NOMO-1 (cell line): Measurements from ENCODE around the gene LDLRAD1.
"Not testable (repeated sequence)": the region's sequence is repeated elsewhere in the genome, so short reads cannot be mapped to it uniquely, and the experiment has no call there.

Experiments used
- DNase-seq, 2 experiments: peaks; one replicate each; lab custom pipeline; 2025; ENCODE audit not compliant: unreplicated experiment in 2 of 2; lab: John Stamatoyannopoulos, UW

Gene LDLRAD1

DNA sequence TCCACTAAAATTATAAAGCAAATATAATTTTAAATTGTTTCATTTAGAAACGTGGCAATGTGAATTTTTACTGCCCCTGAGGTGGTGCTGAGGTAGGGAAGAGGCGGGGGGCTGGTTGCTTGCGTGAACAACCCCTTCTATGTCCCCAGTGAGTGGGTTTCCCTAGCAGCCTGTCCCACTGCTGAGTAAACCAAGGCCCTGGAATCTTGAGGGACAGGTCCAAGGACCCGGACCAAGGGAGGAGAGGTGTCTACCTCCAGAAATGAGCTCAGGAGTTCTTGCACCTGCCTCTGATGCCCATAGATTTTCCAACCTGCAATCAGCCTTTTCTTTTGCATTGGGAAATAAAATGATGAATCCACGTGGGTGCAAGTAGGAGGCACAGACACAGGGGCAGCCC is 649 bp upstream of the LDLRAD1 start:
- DNase-seq: no peak

DNA sequence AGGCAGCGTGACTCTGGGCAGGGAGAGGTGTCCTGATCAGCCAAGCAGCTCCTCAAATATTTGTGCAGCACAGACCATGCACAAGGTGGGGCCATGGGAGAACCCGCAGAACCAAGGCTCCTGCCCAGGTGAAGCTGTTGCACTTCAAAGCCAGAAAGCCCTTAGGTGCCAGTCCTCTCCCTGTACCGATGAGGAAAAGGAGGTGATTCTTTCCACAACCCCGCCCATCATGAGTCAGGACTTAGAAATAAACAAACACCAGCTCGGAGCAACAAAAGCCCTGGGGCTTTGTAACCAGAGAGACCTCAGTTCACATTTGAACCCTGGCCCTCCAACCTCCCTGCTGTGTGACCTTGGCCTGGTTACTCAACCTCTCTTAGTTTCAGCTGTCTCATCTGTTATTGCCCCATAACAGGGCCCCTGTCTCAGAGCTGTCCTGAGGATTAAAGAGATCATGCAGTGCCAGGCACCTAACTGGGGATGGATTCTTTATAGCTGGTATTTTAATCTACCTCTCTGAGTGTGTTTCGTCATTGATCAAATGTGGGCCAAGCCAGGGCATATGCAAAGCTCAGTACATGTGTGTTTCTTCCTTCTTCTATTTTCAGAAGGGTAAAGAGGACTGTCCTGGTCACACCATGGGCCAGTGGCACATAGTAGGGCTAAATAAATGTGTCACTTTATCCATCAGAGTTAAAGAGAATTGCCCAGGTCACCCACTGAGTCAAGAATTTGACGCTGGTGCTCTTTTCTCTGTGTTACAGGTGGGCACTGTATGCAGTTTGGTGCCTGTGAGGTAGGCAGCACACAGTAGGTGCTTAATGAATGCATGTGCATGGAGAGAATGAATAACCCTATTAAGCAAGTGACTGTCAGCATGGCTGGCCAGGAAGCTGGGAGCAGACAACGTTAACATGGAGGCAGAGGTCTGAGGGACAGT is 1.4 kb downstream of the LDLRAD1 start:
- DNase-seq: no peak

DNA sequence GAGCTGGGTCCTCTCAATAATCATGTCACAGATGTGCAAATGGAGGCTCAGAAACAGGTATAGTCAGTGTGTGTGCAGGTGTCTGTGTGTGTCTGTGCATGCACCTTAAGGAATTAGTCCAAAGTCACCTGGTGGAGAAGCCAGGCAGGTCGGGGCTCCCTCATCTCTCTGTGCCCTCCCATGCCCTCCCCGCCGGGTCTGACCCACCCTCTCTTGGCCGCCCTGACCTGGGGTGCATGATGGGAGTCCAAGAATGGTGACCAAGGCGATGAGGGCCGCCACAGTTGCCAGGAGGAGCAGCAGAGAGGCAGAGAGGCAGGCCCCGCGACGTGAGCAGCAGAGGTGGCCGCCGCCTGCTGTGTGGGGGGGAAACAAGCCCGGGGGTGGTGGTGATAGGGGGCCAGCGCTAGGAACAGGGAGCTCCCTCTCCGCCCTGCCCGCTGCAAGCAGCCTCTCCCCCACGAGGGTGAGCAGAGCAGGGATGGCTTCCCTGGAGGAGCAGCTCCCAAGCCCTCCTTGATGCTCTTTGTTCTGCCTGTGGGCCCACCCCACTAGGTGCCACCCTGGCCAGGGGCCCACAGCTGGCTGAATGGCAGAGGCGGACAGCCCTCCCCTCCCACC is 3.9 kb downstream of the LDLRAD1 start:
- DNase-seq: no peak

DNA sequence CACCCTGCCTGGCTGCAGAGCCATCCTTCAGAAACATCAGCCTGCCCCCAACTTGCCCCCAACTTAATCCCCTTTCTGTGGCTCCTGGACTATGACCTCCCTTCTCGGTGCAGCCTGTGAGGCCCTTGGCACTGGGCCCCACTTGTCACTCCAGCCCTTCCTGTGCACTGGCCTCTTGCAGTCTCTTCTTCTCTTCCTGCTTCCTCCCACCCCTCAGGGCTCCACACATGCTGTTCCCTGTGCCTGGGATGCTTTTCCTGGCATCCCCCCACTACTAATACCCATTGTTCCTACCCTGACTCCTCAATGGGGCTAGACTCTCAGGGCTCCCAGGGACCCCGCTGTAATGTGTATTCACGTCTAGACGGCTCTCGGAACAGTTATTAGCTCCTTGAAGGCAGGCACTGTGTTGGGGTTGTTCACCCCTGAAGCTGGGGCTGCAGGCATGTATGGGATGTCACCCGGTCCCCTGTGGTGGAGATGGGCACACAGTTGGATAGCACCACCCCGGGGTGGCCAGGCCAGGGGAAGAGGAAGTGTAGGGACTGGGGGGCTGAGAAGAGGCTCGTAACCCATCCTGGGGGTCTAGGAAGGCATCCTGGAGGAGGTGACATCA is 4.5 kb downstream of the LDLRAD1 start:
- DNase-seq: no peak

DNA sequence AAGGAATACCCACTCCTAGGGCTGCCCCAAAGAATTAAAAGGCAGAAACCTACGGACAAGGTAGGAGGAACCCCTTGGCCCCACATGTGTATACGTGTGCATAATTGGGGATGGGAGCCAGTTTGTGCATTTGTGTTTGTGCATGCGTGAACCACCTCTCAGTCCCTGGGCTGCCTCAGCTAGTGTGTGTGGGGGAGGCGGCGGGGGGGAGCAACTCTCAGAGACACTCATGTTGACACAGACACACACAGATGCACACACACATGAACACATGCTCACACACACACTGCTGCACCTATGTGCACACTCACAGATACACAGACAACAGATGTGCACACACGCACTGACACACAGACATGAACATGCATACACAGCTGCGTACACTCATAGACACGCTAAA is 5.1 kb downstream of the LDLRAD1 start:
- DNase-seq: no peak

DNA sequence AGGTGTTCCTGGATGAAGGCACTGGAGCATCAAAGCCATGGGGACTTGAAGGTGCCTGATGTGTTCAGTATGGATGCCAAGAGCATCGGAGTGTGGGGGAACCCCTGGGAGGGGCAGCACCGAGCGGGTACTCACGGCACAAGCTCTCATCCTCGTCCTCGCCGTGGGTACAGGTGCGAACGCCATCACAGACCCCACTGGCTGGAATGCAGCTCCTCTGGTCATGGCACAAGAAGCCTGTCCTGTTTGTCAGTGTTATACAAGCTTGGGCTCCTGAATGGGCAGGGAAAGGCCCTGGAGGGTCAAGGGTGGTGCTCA is 6.0 kb downstream of the LDLRAD1 start:
- no peak for DNase-seq

DNA sequence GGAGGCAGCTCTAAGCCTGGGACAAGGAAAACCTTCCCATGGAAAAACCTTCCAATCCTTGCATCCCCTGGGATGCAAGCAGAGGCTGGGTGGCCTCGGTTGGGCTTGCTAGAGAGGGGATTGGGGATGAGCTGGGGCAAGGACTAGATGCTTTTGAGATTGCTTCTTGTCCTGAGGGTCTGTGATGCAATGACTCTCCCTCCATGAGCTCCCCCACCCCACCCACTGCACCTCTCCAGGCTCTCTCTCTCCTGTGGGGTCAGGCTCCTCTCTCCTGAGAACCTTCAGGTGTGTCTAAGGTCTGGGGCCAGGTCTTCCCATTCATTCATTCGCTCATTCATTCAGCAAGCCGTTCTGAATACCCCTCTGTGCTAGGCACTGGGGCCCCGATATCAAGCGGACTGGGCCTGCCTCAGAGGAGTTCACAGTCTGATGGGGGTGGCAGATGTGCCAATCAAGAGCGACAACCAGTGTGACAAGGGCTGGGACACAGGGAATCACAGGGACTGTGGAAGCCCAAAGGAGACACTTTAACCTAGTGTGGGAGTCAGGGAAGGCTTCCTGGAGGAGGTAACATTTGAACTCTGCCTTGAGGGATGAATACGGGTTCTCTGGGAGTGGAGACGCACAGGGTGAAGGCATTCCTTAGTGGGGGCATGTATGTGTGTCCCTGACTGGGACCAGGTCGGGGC is 6.5 kb downstream of the LDLRAD1 start:
- DNase-seq: no peak

DNA sequence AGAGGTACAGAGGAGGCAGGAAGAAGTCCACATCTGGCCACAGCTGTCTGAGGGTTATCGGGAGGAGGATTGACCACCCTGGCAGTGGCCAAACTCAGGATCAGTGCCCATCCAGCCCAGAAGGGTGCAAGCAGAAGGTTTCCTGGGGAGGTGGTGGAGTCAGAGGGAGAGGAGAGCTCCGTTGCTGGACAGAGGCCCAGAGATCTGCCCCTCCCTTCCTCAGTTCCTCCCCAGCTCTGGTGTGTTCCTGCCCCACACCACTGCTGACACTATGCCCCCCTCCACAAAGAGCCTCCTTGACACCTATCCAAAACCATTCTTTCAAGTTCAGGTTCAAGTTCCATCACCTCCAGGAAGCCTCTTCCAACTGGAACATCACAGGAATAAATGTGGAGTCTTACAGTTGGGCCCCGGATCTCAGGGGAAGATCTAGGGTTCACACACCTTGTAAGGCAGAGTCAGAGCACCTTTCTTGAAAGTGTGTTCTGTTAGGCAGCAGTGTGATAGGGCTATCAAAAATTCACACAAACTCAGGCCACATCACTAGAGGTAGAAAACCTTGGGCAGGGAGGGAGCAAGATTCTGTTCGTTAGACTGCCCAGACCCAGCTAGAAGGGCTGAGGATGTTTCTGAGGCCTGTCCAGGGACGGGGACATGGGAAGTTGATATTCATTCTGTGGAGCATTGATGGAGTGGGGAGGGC is 7.4 kb downstream of the LDLRAD1 start:
- no peak for DNase-seq

DNA sequence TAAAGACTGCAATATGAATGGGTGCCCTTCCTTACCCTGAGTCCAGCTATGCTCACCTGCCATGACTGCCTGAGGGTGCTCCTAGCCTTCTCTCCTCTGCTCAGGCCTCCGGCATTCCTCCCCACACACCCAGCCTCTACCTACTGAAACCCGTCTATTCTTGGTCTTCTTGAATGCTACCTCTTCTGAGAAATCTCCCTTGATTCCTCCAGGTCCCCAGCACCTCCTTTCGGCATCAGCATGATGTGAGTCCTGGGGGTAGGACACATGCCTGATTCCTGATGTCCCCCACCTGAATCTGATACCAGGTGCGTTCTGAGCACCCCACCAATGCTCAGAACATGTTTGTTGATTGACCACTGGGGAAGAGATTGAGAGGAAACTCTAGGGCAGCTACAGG is 8.6 kb downstream of the LDLRAD1 start:
- DNase-seq: no peak

DNA sequence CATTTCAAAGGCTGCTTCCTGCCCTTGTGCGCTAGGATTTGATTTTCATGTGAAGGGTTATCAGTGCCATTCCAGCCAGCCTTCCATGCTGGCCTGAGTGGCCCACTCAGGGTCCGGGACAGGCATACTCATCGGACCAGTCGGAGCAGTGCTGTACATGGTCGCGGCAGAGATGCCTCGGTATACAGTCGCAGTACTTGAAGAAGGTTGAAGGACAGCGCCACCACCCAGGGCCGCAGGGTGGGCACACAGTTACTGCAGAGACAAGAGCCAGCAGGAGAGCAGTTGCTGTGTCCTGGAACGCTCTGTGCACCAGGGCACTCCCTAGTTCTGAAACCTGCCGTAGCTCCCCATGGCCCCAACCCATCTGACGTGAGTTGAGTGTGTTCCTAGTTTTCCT is 9.1 kb downstream of the LDLRAD1 start:
- no peak for DNase-seq

DNA sequence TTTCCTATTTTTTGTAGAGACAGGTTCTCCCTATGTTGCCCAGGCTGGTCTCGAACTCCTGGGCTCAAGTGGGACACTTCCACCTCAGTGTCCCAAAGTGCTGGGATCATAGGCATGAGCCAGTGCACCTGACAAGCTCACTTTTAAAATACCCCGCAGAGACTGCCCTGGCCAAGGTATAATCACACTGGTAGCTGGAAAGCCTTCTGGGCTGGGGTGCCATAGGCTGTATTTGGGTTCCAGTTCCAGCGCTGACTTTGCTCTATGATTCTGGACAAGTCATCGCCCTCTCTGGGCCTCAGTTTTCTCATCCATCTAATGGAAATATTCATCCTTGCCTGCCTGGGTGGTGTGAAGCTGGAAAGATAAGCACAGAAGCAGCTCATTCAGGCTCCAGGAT is 10.4 kb downstream of the LDLRAD1 start:
- DNase-seq: no peak

DNA sequence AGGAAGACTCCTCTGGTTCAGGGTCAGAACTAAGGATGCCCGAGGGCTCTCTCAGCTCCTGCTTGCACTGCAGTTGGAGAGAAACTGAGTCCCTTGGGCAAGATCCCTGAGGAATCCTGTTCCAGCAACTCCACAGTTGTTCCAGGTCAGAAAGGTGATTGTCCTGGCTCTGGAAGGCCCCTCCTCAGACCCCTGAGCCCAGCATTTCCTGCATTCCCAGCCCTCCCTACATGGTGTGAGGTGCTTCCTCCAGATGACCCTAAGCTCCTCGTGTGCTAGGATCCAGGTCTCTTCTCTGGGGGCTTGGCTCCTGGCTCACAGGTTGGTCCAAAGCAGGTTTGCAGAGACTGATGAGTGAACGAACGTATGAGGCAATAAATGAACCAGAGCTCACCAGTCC is 11.5 kb downstream of the LDLRAD1 start:
- no peak for DNase-seq

DNA sequence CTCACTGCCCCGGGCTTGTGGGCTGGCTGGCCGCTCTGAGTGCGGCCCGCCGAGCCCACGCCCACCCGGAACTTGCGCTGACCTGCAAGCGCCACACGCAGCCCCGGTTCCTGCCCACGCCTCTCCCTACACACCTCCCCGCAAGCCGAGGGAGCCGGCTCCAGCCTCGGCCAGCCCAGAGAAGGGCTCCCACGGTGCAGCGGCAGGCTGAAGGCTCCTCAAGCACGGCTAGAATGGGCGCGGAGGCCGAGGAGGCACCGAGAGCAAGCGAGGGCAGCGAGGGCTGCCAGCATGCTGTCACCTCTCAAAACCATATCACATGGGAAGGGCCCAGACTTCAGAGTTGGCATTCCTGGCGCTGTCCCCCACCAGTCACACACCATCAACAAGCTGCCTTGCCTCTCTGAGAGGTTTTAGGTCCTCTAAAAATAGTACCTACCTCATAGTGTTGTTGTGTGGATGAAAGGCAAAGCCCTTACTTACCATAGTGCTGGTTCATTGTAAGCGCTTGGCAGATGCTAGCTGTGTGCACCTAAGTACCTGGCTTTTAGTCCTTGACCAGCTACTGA is 13.4 kb downstream of the LDLRAD1 start:
- DNase-seq: no peak

DNA sequence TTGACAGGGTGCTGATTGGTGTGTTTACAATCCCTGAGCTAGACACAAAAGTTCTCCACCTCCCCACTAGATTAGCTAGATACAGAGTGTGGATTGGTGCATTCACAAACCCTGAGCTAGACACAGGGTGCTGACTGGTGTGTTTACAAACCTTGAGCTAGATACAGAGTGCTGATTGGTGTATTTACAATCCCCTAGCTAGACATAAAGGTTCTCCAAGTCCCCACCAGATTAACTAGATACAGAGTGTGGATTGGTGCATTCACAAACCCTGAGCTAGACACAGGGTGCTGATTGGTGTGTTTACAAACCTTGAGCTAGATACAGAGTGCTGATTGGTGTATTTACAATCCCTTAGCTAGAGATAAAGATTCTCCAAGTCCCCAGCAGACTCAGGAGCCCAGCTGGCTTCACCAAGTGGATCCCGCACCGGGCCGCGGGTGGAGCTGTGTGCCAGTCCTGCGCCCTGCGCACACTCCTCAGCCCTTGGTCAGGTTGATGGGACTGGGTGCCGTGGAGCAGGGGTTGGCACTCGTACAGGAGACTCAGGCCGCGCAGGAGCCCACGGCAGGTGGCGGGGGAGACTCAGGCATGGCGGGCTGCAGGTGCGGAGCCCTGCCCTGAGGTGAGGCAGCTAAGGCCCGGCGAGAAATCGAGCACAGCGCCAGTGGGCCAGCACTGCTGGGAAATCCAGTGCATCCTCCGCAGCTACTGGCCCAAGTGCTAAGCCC is 14.1 kb downstream of the LDLRAD1 start:
- not testable (repeated sequence) for DNase-seq

DNA sequence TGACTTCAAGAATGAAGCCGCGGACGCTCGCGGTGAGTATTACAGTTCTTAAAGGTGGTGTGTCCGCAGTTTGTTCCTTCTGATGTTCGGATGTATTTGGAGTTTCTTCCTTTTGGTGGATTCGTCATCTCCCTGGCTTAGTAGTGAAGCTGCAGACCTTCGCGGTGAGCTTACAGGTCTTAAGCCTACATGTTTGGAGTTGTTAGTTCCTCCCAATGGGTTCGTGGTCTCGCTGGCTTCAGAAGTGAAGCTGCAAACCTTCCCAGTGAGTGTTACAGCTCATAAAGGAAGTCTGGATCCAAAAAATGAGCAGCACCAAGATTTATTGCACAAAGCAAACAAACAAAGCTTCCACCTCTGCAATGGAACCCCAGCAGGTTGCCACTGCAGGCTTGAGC is 14.7 kb downstream of the LDLRAD1 start:
- DNase-seq: no peak

DNA sequence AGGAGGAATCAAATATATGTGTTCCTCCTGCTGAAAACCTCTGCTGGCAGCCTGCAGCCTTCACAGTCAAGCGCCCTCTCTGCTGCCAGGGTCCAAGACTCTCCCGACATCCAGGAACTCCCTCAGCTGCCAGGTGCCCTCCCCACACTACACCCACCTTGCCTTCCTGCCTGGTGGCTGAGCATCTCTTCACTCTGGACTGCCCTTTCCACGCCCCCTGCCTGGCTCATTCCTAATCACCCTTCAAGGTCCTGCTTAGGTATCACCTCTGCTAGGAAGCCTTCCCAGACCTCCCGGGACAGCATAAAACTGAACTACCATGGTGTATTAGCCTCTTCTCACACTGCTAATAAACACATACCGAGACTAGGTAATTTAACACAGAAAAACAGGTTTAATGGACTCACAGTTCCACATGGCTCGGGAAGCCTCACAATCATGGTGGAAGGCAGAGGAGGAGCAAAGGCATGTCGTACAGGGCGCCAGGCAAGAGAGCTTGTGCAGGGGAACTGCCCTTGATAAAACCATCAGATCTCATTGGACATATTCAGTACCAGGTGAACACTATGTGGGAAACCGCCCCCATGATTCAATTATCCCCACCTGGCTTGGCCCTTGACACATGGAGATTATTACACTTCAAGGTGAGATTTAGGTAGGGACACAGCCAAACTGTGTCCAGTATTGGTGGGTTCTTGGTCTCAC is 15.3 kb downstream of the LDLRAD1 start:
- no peak for DNase-seq

DNA sequence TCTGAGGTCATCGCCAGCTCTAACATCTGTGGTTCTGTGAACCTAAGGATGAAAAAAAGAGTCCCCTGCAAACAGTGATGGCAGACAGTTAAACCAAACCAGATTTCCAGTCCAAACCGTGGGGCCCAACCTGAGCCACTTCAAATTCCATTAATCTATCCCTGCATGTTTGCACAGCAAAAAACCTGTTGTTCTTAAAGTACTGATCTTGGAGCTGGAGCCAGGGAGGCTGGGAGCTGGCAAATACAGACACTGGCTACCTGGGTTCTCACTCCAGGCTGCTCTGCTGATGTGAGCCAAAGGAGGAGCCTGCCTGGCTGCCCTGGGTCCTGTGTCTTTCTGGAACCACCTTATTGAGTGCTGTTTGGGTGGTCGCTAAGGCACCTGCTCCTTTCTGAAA is 16.4 kb downstream of the LDLRAD1 start:
- no peak for DNase-seq

DNA sequence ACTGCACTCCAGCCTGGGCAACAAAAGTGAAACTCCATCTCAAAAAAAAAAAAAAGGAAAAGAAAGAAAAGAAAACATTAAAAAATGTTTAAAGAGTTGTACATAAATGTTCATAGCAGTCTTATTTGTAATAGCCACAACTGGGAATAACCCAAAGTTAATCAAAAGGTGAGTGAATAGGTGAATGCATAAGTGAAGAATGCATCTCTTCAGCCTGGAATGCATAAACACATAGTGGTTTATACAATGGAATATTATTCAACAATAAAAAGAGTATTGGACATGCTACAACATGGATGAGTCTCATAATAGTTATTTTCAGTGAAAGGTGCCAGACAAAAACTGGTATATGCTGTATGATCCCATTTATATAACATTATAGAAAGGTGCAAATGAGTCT is 18.1 kb downstream of the LDLRAD1 start:
- DNase-seq: no peak

DNA sequence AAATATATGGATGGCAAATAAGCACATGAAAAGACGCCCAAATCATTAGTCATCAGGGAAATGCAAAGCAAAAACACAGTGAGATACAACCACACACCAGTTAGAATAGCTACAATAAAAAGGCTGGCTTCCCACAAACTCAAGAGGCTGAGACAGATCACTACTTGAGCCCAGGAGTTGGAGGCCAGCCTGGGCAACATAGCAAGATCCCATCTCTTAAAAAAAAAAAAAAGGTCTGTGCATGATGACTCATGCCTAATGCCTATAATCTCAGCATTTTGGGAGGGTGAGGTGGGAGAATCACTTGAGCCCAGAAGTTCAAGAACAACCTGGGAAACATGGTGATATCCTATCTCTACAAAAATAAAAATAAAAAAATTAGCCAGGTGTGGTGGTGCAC is 19.8 kb downstream of the LDLRAD1 start:
- no peak for DNase-seq
